Cardiac muscle cell (in vitro differentiated cells and primary cell): ENCODE data around the gene BCL11A. TPM values are rescaled to one million over a fixed set of nuclear protein-coding genes. Genes with fewer than 3 reads are reported as not detected.

Experiments
- DNase-seq, 2 donors: peaks; one replicate each; pipeline versions ENCODE4 v3.0.0 to v3.0.0-alpha.2; 2010 to 2017; ENCODE audit warnings: low read depth in 1 of 2, low spot score in 1 of 2
- H3K27ac ChIP-seq: fragments of 200-600 bp; sonication (generic); 2 replicates; pipeline ENCODE4 v1.5.1; 2016
- H3K27me3 ChIP-seq: fragments of 200-600 bp; sonication (generic); 2 replicates; pipeline ENCODE4 v1.6.0; 2016; ENCODE audit warnings: control low read depth
- H3K36me3 ChIP-seq: fragments of 200-600 bp; sonication (generic); 2 replicates; pipeline ENCODE4 v1.5.1; 2016; ENCODE audit warnings: control low read depth
- H3K4me1 ChIP-seq: fragments of 200-600 bp; sonication (generic); 2 replicates; pipeline ENCODE4 v1.8.1; 2017; ENCODE audit warnings: low read depth, mild to moderate bottlenecking, mixed run types
- H3K4me3 ChIP-seq: fragments of 200-600 bp; sonication (generic); 2 replicates; pipeline ENCODE4 v1.5.1; 2016; ENCODE audit warnings: mild to moderate bottlenecking
- H3K9me3 ChIP-seq: fragments of 200-600 bp; sonication (generic); 2 replicates; pipeline ENCODE4 v1.5.1; 2017; ENCODE audit warnings: low read depth, mild to moderate bottlenecking, control low read depth
- polyA plus RNA-seq: library from polyadenylated mRNA; unstranded; fragments of >200 nt; fragmentation: Nextera tagmentation; extraction: Ambion mirVana; gene quantifications from 2 replicates; pipeline ENCODE4 v1.2.1, GENCODE V29; 2016
- total RNA-seq: library from RNA; depleted of rRNA; stranded (reverse); fragments of >200 nt; gene quantifications from 2 replicates; pipeline ENCODE4 v1.2.3, GENCODE V29; 2016
- TF ChIP-seq, protein P1 (sequence below): IDR thresholded peaks from 2 replicates; pipeline ENCODE4 v1.5.1; 2012; ENCODE audit warnings: low read depth, mild to moderate bottlenecking, low read length

Gene BCL11A
- total and polyA plus RNA-seq, 2 experiments from 2014 or later = 15.7 to 19.8 TPM

DNA sequence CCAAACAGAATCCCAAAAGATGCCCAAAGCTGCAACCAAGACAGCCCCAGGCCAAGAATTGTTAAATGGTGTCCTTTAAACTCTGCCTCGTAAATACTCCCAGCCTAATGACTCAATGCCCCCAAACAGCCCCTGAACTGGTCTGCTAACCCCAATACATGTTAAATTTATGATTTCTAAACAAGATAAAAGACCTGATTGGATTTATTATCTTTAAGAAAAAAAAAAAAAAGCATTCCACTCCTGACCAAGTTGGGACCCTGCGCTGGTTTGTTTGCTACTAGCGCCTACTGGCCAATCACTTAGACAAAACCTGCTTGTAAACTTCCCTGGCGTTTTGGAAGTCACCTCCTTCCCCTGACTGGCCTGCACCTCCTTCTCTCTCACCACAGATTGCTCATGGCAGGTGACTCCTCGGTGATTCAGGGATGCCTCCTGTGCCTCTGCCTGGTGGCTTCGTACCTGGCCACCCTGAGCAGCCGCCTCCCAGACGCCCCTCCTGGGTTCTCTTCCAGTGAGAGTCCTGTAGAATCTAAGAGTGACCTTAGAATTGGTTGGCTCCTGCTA, 121.3 kb downstream of the BCL11A start:
- H3K9me3 ChIP-seq = no peaks in the 10 kb centered on the region
- no peak overlapping the region for H3K27ac ChIP-seq
- no peak overlapping the region for H3K4me3 ChIP-seq
- TF ChIP-seq, protein P1, sequence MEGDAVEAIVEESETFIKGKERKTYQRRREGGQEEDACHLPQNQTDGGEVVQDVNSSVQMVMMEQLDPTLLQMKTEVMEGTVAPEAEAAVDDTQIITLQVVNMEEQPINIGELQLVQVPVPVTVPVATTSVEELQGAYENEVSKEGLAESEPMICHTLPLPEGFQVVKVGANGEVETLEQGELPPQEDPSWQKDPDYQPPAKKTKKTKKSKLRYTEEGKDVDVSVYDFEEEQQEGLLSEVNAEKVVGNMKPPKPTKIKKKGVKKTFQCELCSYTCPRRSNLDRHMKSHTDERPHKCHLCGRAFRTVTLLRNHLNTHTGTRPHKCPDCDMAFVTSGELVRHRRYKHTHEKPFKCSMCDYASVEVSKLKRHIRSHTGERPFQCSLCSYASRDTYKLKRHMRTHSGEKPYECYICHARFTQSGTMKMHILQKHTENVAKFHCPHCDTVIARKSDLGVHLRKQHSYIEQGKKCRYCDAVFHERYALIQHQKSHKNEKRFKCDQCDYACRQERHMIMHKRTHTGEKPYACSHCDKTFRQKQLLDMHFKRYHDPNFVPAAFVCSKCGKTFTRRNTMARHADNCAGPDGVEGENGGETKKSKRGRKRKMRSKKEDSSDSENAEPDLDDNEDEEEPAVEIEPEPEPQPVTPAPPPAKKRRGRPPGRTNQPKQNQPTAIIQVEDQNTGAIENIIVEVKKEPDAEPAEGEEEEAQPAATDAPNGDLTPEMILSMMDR = no peak
- H3K36me3 ChIP-seq = no peaks in the 10 kb centered on the region
- no peaks in the 10 kb centered on the region for H3K27me3 ChIP-seq
- H3K4me1 ChIP-seq = peaks cover 11% of the 10 kb centered on the region
- DNase-seq = no peak

DNA sequence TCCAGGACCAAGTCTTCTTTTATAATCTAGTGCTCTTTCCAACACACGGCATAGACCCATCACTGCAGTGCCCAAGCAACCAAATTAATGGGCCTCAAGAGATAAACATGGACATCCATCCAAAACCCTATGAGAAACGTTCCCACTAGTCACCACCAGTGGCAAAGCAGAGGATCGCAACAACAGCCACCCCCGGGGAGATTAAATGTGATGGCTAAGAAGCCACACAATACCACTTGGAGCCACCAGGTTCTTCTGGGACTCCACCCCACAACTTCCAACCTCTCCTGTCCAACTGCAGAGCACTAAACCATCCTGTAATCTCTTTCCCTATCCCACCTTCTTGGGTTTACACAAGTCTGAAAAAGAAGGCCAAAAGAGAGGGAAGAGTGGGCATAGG, 123.8 kb downstream of the BCL11A start:
- TF ChIP-seq, protein P1 = no peak
- H3K27me3 ChIP-seq = no peaks in the 10 kb centered on the region
- H3K27ac ChIP-seq = no peak overlapping the region
- H3K4me3 ChIP-seq = no peak overlapping the region
- H3K4me1 ChIP-seq = peaks cover 2% of the 10 kb centered on the region
- no peak for DNase-seq
- no peaks in the 10 kb centered on the region for H3K9me3 ChIP-seq
- no peaks in the 10 kb centered on the region for H3K36me3 ChIP-seq

DNA sequence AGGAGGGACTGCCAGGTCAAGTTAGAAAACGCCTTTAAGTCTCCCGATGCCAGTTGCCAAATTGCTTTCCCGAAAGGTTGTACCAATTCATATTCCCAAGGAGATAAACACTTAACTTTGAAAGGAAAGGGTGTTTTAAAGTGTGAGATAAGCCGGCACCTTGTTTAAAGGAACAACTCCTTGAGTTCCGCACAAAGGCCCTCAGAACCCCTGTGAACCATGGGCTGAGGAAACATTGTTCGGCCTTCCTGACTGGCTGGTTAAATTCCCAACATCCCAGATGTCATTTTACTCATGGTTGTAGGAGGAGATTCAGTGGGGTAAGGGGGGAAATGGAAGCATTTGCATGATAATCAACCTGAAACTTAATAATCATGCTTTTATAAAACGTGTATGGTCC, 126.6 kb downstream of the BCL11A start:
- no peaks in the 10 kb centered on the region for H3K36me3 ChIP-seq
- no peak overlapping the region for H3K27ac ChIP-seq
- no peak overlapping the region for H3K4me3 ChIP-seq
- TF ChIP-seq, protein P1 = no peak
- H3K4me1 ChIP-seq = peaks cover 8% of the 10 kb centered on the region
- no peaks in the 10 kb centered on the region for H3K9me3 ChIP-seq
- DNase-seq = no peak
- H3K27me3 ChIP-seq = no peaks in the 10 kb centered on the region

DNA sequence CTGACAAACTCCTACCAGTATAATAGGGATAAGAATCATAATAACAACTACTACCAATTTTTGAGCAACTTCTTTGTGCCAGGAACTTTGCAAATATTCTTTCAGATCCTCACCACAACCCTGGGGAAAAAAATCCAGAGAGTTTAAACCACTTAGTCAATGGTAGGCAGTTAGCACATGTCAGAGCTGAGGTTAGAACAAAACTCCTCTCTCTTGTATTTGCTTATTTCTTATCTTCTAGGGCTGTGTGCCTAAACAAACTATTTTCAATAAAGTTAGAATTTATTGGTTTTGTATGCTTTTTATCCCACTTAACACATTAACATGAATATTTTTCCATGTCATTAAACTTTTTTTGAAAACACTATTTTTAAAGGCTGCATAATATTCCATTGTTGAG, 127.1 kb downstream of the BCL11A start:
- H3K36me3 ChIP-seq = no peaks in the 10 kb centered on the region
- no peak for DNase-seq

DNA sequence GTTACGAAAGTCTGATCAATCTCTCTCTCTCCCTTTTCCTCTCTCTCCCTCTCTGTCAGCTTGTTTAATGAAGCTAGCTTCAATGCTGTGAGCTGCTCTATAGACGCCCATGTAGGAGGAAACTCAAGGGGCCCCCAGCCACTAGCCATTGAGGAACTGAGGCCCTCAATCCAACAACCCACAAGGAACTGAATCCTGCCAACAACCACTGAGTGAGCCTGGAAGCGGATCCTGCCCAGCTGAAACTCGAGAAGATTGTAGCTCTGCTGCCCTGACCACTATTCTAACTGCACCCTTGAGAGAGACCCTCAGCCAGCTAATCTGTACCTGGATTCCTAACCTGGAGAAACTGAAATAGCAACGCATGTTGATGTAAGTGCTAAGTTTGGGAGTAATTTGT, 129.2 kb downstream of the BCL11A start:
- Histone ChIP-seq H3K27me3 (no peaks in the 10 kb centered on the region), H3K9me3 (no peaks in the 10 kb centered on the region), H3K4me1 (peaks cover 8% of the 10 kb centered on the region), H3K36me3 (no peaks in the 10 kb centered on the region), H3K27ac (peak overlapping the region; percentile 49), H3K4me3 (no peak overlapping the region)
- DNase-seq = peak in 1 of 2 donors; percentile 14
- TF ChIP-seq, protein P1 = no peak

More for the DNA sequence above, 127.1 kb downstream of the BCL11A start:
- no peaks in the 10 kb centered on the region for H3K27me3 ChIP-seq
- H3K4me3 ChIP-seq = no peak overlapping the region
- H3K4me1 ChIP-seq = peaks cover 8% of the 10 kb centered on the region
- TF ChIP-seq, protein P1 = no peak
- no peaks in the 10 kb centered on the region for H3K9me3 ChIP-seq
- no peak overlapping the region for H3K27ac ChIP-seq
